Trophoblast cell (in vitro differentiated cells and primary cell): ENCODE measurements around the gene PTPRN2.

ENCODE experiments used
- DNase-seq, 2 donors: peaks; one replicate each; pipeline ENCODE4 v3.0.0-alpha.2; 2016
- H2AFZ ChIP-seq: 2 replicates; pipeline ENCODE4 v1.6.1; 2013; ENCODE audit warnings: low read length, moderate library complexity, mild to moderate bottlenecking; ENCODE audit not compliant: insufficient read depth, poor library complexity
- H2AK5ac ChIP-seq: 2 replicates; pipeline ENCODE4 v1.6.1; 2013; ENCODE audit warnings: mild to moderate bottlenecking, low read length
- H2BK120ac ChIP-seq: 2 replicates; pipeline ENCODE4 v1.6.1; 2013; ENCODE audit warnings: low read length, mild to moderate bottlenecking, moderate library complexity; ENCODE audit not compliant: insufficient read depth, poor library complexity
- H2BK12ac ChIP-seq: 2 replicates; pipeline ENCODE4 v1.6.1; 2013; ENCODE audit warnings: mild to moderate bottlenecking, low read length, moderate library complexity
- H2BK5ac ChIP-seq: 2 replicates; pipeline ENCODE4 v1.6.1; 2013; ENCODE audit warnings: low read length, low read depth, moderate library complexity, mild to moderate bottlenecking; ENCODE audit not compliant: poor library complexity
- H3K14ac ChIP-seq: 2 replicates; pipeline ENCODE4 v1.6.1; 2013; ENCODE audit warnings: mild to moderate bottlenecking, low read length
- H3K18ac ChIP-seq: 2 replicates; pipeline ENCODE4 v1.6.1; 2013; ENCODE audit warnings: mild to moderate bottlenecking, low read length
- H3K23ac ChIP-seq: 2 replicates; pipeline ENCODE4 v1.6.1; 2013; ENCODE audit warnings: low read length
- H3K27ac ChIP-seq: 2 replicates; pipeline ENCODE4 v1.5.1; 2013; ENCODE audit warnings: low read depth, mild to moderate bottlenecking, inconsistent platforms, low read length, moderate library complexity
- H3K27me3 ChIP-seq: 2 replicates; pipeline ENCODE4 v1.6.1; 2013; ENCODE audit warnings: inconsistent platforms, mild to moderate bottlenecking, low read length, moderate library complexity; ENCODE audit not compliant: insufficient read depth
- H3K36me3 ChIP-seq, 2 experiments: 1 replicate in 1 of 2; 2 replicates in 1 of 2; pipeline ENCODE4 v1.6.1; 2013; ENCODE audit warnings: low read length in 2 of 2, mild to moderate bottlenecking in 2 of 2, moderate library complexity in 1 of 2; ENCODE audit not compliant: insufficient read depth in 2 of 2, control insufficient read depth in 1 of 2
- H3K4ac ChIP-seq: 2 replicates; pipeline ENCODE4 v1.6.1; 2013; ENCODE audit warnings: low read depth, mild to moderate bottlenecking, low read length, moderate library complexity
- H3K4me1 ChIP-seq, 2 experiments: 1 replicate in 1 of 2; 2 replicates in 1 of 2; pipeline ENCODE4 v1.6.1; 2013; ENCODE audit warnings: low read length in 2 of 2, mild to moderate bottlenecking in 2 of 2, moderate library complexity in 1 of 2; ENCODE audit not compliant: insufficient read depth in 2 of 2, control insufficient read depth in 1 of 2
- H3K4me2 ChIP-seq: 2 replicates; pipeline ENCODE4 v1.6.1; 2013; ENCODE audit warnings: inconsistent platforms, mild to moderate bottlenecking, low read length, moderate library complexity
- H3K4me3 ChIP-seq: 2 replicates; pipeline ENCODE4 v1.5.1; 2013; ENCODE audit warnings: mild to moderate bottlenecking, low read depth, low read length, inconsistent platforms
- H3K79me1 ChIP-seq: one replicate; pipeline ENCODE4 v1.6.1; 2013; ENCODE audit warnings: low read length
- H3K79me2 ChIP-seq: 2 replicates; pipeline ENCODE4 v1.6.1; 2013; ENCODE audit warnings: low read length, mild to moderate bottlenecking; ENCODE audit not compliant: control insufficient read depth, insufficient read depth, poor library complexity
- H3K9ac ChIP-seq: 2 replicates; pipeline ENCODE4 v1.6.1; 2013; ENCODE audit warnings: mild to moderate bottlenecking, low read length
- H3K9me3 ChIP-seq: 2 replicates; pipeline ENCODE4 v1.6.1; 2013; ENCODE audit warnings: low read depth, mild to moderate bottlenecking, control low read depth, inconsistent platforms, low read length; ENCODE audit not compliant: insufficient read depth
- H4K12ac ChIP-seq: 2 replicates; pipeline ENCODE4 v1.6.1; 2013; ENCODE audit warnings: low read depth, mild to moderate bottlenecking, low read length, moderate library complexity
- H4K8ac ChIP-seq: 2 replicates; pipeline ENCODE4 v1.6.1; 2013; ENCODE audit warnings: low read depth, mild to moderate bottlenecking, low read length, moderate library complexity
- H4K91ac ChIP-seq: one replicate; pipeline ENCODE4 v1.6.1; 2013; ENCODE audit warnings: low read depth, mild to moderate bottlenecking, low read length, moderate library complexity
- WGBS: extraction: QIAGEN DNeasy Blood & Tissue Kit; methylation state at CpG from one replicate; pipeline ENCODE4 v1.1.7; 2013; ENCODE audit warnings: missing lambda C conversion rate; ENCODE audit not compliant: insufficient read length, insufficient coverage; ENCODE audit errors: extremely low coverage; 5-methylcytosine and 5-hydroxymethylcytosine counted together

Gene PTPRN2

GRCh38 chr7:157767506-157768197, 820.0 kb downstream of the PTPRN2 start:
- DNase-seq: no peak
- Histone ChIP-seq H4K12ac (no peak overlapping the region), H3K4me1 (no peaks in the 10 kb centered on the region), H3K9me3 (peaks cover 49% of the 10 kb centered on the region), H3K18ac (no peak overlapping the region), H4K8ac (no peak overlapping the region), H2BK12ac (no peak overlapping the region), H3K27ac (no peak overlapping the region), H3K79me2 (no peaks in the 10 kb centered on the region), H2BK120ac (no peak overlapping the region), H3K79me1 (no peaks in the 10 kb centered on the region), H3K14ac (no peak overlapping the region), H2BK5ac (no peak overlapping the region), H3K23ac (no peak overlapping the region), H2AFZ (no peak overlapping the region), H3K4me3 (no peak overlapping the region), H4K91ac (no peak overlapping the region), H2AK5ac (no peak overlapping the region), H3K4ac (no peak overlapping the region), H3K4me2 (no peak overlapping the region), H3K27me3 (no peaks in the 10 kb centered on the region), H3K36me3 (no peaks in the 10 kb centered on the region), H3K9ac (no peak overlapping the region)
- WGBS: no CpG with 5 or more reads among the region's 14 CpGs

- Histone ChIP-seq H2BK12ac (no peak overlapping the region), H3K23ac (no peak overlapping the region), H3K79me2 (no peaks in the 10 kb centered on the region), H3K36me3 (no peaks in the 10 kb centered on the region), H3K4me2 (no peak overlapping the region), H2BK120ac (no peak overlapping the region), H3K27me3 (no peaks in the 10 kb centered on the region), H3K4ac (no peak overlapping the region), H4K12ac (no peak overlapping the region), H4K8ac (no peak overlapping the region), H2AK5ac (no peak overlapping the region), H3K79me1 (no peaks in the 10 kb centered on the region), H4K91ac (no peak overlapping the region), H3K4me3 (no peak overlapping the region), H3K14ac (no peak overlapping the region), H3K4me1 (no peaks in the 10 kb centered on the region), H3K27ac (no peak overlapping the region), H3K9me3 (peaks cover 41% of the 10 kb centered on the region), H3K9ac (no peak overlapping the region), H3K18ac (no peak overlapping the region), H2BK5ac (no peak overlapping the region), H2AFZ (no peak overlapping the region)
- no peak for DNase-seq
Observed at GRCh38 chr7:157766098-157766497, 821.5 kb downstream of the PTPRN2 start.

- no peak overlapping the region for H3K4me2 ChIP-seq
- no peaks in the 10 kb centered on the region for H3K27me3 ChIP-seq
- no peak overlapping the region for H4K91ac ChIP-seq
- H3K9me3 ChIP-seq: peaks cover 35% of the 10 kb centered on the region
- no peaks in the 10 kb centered on the region for H3K36me3 ChIP-seq
- H3K4me3 ChIP-seq: peak overlapping the region; percentile 21
- no peak overlapping the region for H4K12ac ChIP-seq
- no peak overlapping the region for H2BK5ac ChIP-seq
- no peak overlapping the region for H2BK120ac ChIP-seq
- H4K8ac ChIP-seq: no peak overlapping the region
- WGBS: 100% methylated on average over 1 of the region's 1 CpG
- no peak overlapping the region for H3K14ac ChIP-seq
- H3K79me1 ChIP-seq: no peaks in the 10 kb centered on the region
- H3K9ac ChIP-seq: no peak overlapping the region
- no peak overlapping the region for H2AK5ac ChIP-seq
- no peak overlapping the region for H3K18ac ChIP-seq
- H3K79me2 ChIP-seq: no peaks in the 10 kb centered on the region
- H2AFZ ChIP-seq: no peak overlapping the region
- H3K27ac ChIP-seq: no peak overlapping the region
- no peak overlapping the region for H3K4ac ChIP-seq
- no peak overlapping the region for H2BK12ac ChIP-seq
- no peak overlapping the region for H3K23ac ChIP-seq
- H3K4me1 ChIP-seq: no peaks in the 10 kb centered on the region
- no peak for DNase-seq
Observed at GRCh38 chr7:157764946-157765537, 822.6 kb downstream of the PTPRN2 start.

- Histone ChIP-seq H3K4me3 (no peak overlapping the region), H3K27me3 (no peaks in the 10 kb centered on the region), H2BK5ac (no peak overlapping the region), H4K12ac (no peak overlapping the region), H3K14ac (no peak overlapping the region), H3K36me3 (no peaks in the 10 kb centered on the region), H4K91ac (no peak overlapping the region), H2BK12ac (no peak overlapping the region), H3K79me1 (no peaks in the 10 kb centered on the region), H3K23ac (no peak overlapping the region), H3K18ac (no peak overlapping the region), H3K4me2 (no peak overlapping the region), H3K4me1 (no peaks in the 10 kb centered on the region), H3K79me2 (no peaks in the 10 kb centered on the region), H3K27ac (no peak overlapping the region), H4K8ac (no peak overlapping the region), H3K9ac (no peak overlapping the region), H2AFZ (no peak overlapping the region), H2BK120ac (no peak overlapping the region), H3K9me3 (peaks cover 35% of the 10 kb centered on the region), H3K4ac (no peak overlapping the region), H2AK5ac (no peak overlapping the region)
- WGBS: no CpG with 5 or more reads among the region's 6 CpGs
- DNase-seq: no peak
Observed at GRCh38 chr7:157764193-157764592, 823.4 kb downstream of the PTPRN2 start.
